Keratinocyte (primary cell): ENCODE data around the gene PRPF40B. TPM values are rescaled to one million over a fixed set of nuclear protein-coding genes. Genes with fewer than 3 reads are reported as not detected.

Experiments used
- DNase-seq: peaks from one replicate; pipeline ENCODE4 v3.0.0-alpha.2; 2011; ENCODE audit warnings: low read depth, missing footprints, low spot score
- FAIRE-seq: peaks from 2 replicates; lab custom pipeline; 2011; peaks lifted over from hg19 to GRCh38; lab: Jason Lieb, UNC
- H2AFZ ChIP-seq: 2 replicates; pipeline ENCODE4 v1.6.0; 2012; ENCODE audit warnings: low read length, control low read depth, inconsistent platforms; ENCODE audit not compliant: control insufficient read depth
- H3K27ac ChIP-seq: 2 replicates; pipeline ENCODE4 v1.5.1; 2011; ENCODE audit warnings: low read length; ENCODE audit not compliant: control insufficient read depth, insufficient read depth
- H3K27me3 ChIP-seq: 3 replicates; pipeline ENCODE4 v1.6.0; 2011; ENCODE audit warnings: low read length; ENCODE audit not compliant: control insufficient read depth, insufficient read depth; ENCODE audit errors: extremely low read depth
- H3K36me3 ChIP-seq, 2 experiments: 2 replicates in 1 of 2; 3 replicates in 1 of 2; pipeline ENCODE4 v1.5.1; 2011; ENCODE audit warnings: low read length in 2 of 2, mild to moderate bottlenecking in 1 of 2; ENCODE audit not compliant: control insufficient read depth in 2 of 2, insufficient read depth in 2 of 2; ENCODE audit errors: extremely low read depth in 1 of 2
- H3K4me1 ChIP-seq: 3 replicates; pipeline ENCODE4 v1.5.1; 2011; ENCODE audit warnings: low read length; ENCODE audit not compliant: control insufficient read depth, insufficient read depth; ENCODE audit errors: extremely low read depth
- H3K4me2 ChIP-seq: 3 replicates; pipeline ENCODE4 v1.6.0; 2011; ENCODE audit warnings: low read depth, low read length; ENCODE audit not compliant: control insufficient read depth, insufficient read depth; ENCODE audit errors: extremely low read depth
- H3K4me3 ChIP-seq, 3 experiments: fragments of 200-600 bp in 1 of 3; sonication (generic) in 1 of 3; 2 replicates in 2 of 3; 3 replicates in 1 of 3; pipeline ENCODE4 v1.5.1; 2011 to 2016; ENCODE audit warnings: low read length in 3 of 3, mild to moderate bottlenecking in 3 of 3, control low read depth in 2 of 3, inconsistent platforms in 1 of 3, low read depth in 1 of 3, mixed read lengths in 1 of 3, mixed run types in 1 of 3, moderate library complexity in 1 of 3; ENCODE audit not compliant: control insufficient read depth in 2 of 3, insufficient read depth in 2 of 3; ENCODE audit errors: extremely low read depth in 1 of 3
- H3K79me2 ChIP-seq: 2 replicates; pipeline ENCODE4 v1.6.0; 2012; ENCODE audit warnings: low read length; ENCODE audit not compliant: control insufficient read depth, insufficient read depth
- H3K9ac ChIP-seq: 3 replicates; pipeline ENCODE4 v1.6.0; 2011; ENCODE audit warnings: low read length; ENCODE audit not compliant: control insufficient read depth, insufficient read depth; ENCODE audit errors: extremely low read depth
- H3K9me1 ChIP-seq: 3 replicates; pipeline ENCODE4 v1.6.0; 2011; ENCODE audit warnings: low read length; ENCODE audit not compliant: control insufficient read depth, insufficient read depth; ENCODE audit errors: extremely low read depth
- H3K9me3 ChIP-seq: 2 replicates; pipeline ENCODE4 v1.5.1; 2012; ENCODE audit warnings: low read depth, low read length; ENCODE audit not compliant: control insufficient read depth
- H4K20me1 ChIP-seq: 3 replicates; pipeline ENCODE4 v1.6.0; 2011; ENCODE audit warnings: low read length; ENCODE audit not compliant: control insufficient read depth, insufficient read depth; ENCODE audit errors: extremely low read depth
- CTCF ChIP-seq, 3 experiments: IDR thresholded peaks in 1 of 3; conservative IDR thresholded peaks in 1 of 3; optimal IDR thresholded peaks in 1 of 3; 2 replicates in 2 of 3; 3 replicates in 1 of 3; pipeline versions ENCODE3 to v1.5.1; 2011; ENCODE audit warnings: low read length in 3 of 3, mild to moderate bottlenecking in 3 of 3, moderate library complexity in 2 of 3, control low read depth in 1 of 3, inconsistent platforms in 1 of 3; ENCODE audit not compliant: insufficient read depth in 2 of 3; ENCODE audit errors: extremely low read depth in 1 of 3
- EZH2 ChIP-seq: IDR thresholded peaks from one replicate; pipeline ENCODE4 v1.6.1; 2012; ENCODE audit warnings: inconsistent platforms, mild to moderate bottlenecking, low read length, moderate library complexity
- dilution Hi-C: fragments of 300-500 bp; cut with MboI; formaldehyde crosslinking; loops from one replicate; pipeline ENCODE4 v1.7.0; 2020; ENCODE audit warnings: low sequenced_read_pairs; ENCODE audit not compliant: extremely low pct_ligation_motif_present
- polyA plus RNA-seq, 5 experiments: library from polyadenylated mRNA; depleted of rRNA in 3 of 5; stranded (reverse) in 3 of 5; stranded (forward) in 1 of 5; unstranded in 1 of 5; fragments of >200 nt; gene quantifications; 1 replicate in 1 of 5; 2 replicates in 3 of 5; 3 replicates in 1 of 5; pipeline versions ENCODE4 v1.2.1 to v1.2.3, GENCODE V29; 2011 to 2012; ENCODE audit warnings: missing spikeins in 2 of 5, low read depth in 1 of 5, low replicate concordance in 1 of 5

PRPF40B gene
- polyA plus RNA-seq, 1 donor (not counting 4 experiments of a cell fraction or from before 2014, with no cell fraction given), result 12.7 TPM

GRCh38 chr12:49673446-49674317 lies 50.3 kb downstream of the PRPF40B start:
- DNase-seq (no peak), FAIRE-seq (no peak)
- H3K4me2 ChIP-seq, result no peak overlapping the region
- H3K27ac ChIP-seq, result no peak overlapping the region
- no peaks in the 10 kb centered on the region for H3K9me3 ChIP-seq
- H3K4me1 ChIP-seq, result no peaks in the 10 kb centered on the region
- no peaks in the 10 kb centered on the region for H3K9me1 ChIP-seq
- peaks cover 9% of the 10 kb centered on the region for H3K27me3 ChIP-seq
- H4K20me1 ChIP-seq, result no peaks in the 10 kb centered on the region
- TF ChIP-seq CTCF (optimal IDR thresholded peaks at IDR 0.05 in 1 of 3, IDR thresholded peaks at IDR 0.05 in 1 of 3, conservative IDR thresholded peaks at IDR 0.05 in 1 of 3; ENCODE audit: extremely low read depth in 1 of 3, insufficient read depth in 2 of 3, low read length in 3 of 3) (no peak), EZH2 (no peak)
- dilution Hi-C loops, result no loop called here
- no peak overlapping the region for H3K9ac ChIP-seq
- H3K36me3 ChIP-seq, result no peaks in the 10 kb centered on the region
- no peak overlapping the region for H3K4me3 ChIP-seq
- H3K79me2 ChIP-seq, result no peaks in the 10 kb centered on the region
- H2AFZ ChIP-seq, result no peak overlapping the region

DNA sequence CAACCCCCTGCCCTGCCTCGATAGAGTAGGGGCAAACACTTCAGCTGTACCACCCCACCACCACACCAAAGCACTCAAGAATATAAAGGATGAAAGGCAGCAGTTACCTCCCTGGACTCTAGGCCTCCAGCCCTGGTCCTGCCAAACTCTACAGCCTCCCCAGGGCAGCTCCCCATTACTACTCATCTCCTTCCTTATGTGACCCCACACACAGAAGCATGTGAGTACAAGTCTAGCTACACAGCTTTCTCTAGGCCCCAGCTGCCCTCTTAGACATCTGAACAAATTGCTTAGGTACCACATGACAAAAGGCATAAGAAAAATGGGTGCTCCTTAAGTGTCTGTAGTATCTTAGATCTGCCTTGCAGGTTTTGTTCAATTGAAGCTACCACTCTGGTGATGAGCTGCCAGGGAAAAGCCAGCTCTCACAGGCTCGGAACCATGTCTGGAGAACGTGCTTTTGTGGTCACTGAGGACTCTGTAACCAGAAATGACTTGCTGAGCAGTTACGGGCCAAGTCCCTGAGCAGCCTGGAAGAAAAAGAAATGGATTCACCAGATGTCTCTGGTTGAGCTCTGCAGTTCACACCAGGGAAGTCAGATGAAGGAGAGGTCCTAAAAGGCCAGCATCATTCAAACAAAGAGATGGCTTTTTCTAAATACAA lies 51.1 kb downstream of the PRPF40B start:
- H3K9ac ChIP-seq, result no peak overlapping the region
- no peak overlapping the region for H3K4me3 ChIP-seq
- H3K4me1 ChIP-seq, result no peaks in the 10 kb centered on the region
- no peaks in the 10 kb centered on the region for H3K9me1 ChIP-seq
- FAIRE-seq (no peak), DNase-seq (no peak)
- no peak overlapping the region for H3K4me2 ChIP-seq
- no peaks in the 10 kb centered on the region for H3K79me2 ChIP-seq
- no peak overlapping the region for H3K27ac ChIP-seq
- H2AFZ ChIP-seq, result no peak overlapping the region
- dilution Hi-C loops, result no loop called here
- TF ChIP-seq CTCF (optimal IDR thresholded peaks at IDR 0.05 in 1 of 3, IDR thresholded peaks at IDR 0.05 in 1 of 3, conservative IDR thresholded peaks at IDR 0.05 in 1 of 3; ENCODE audit: extremely low read depth in 1 of 3, insufficient read depth in 2 of 3, low read length in 3 of 3), result no peak
- no peak for TF ChIP-seq EZH2
- no peaks in the 10 kb centered on the region for H3K36me3 ChIP-seq
- no peaks in the 10 kb centered on the region for H4K20me1 ChIP-seq
- H3K9me3 ChIP-seq, result no peaks in the 10 kb centered on the region
- peaks cover 9% of the 10 kb centered on the region for H3K27me3 ChIP-seq
